Activated naive CD8-positive, alpha-beta T cell treated with anti-CD3 and anti-CD28 coated beads, Interleukin-2, amount 50 U/mL, for 16 hours (primary cell): ENCODE data around the gene PLEKHO2.

ENCODE experiments used
- DNase-seq: peaks from one replicate; pipeline ENCODE4 v3.0.0-alpha.2; 2020; ENCODE audit warnings: low read depth, low spot score

PLEKHO2 gene

DNA sequence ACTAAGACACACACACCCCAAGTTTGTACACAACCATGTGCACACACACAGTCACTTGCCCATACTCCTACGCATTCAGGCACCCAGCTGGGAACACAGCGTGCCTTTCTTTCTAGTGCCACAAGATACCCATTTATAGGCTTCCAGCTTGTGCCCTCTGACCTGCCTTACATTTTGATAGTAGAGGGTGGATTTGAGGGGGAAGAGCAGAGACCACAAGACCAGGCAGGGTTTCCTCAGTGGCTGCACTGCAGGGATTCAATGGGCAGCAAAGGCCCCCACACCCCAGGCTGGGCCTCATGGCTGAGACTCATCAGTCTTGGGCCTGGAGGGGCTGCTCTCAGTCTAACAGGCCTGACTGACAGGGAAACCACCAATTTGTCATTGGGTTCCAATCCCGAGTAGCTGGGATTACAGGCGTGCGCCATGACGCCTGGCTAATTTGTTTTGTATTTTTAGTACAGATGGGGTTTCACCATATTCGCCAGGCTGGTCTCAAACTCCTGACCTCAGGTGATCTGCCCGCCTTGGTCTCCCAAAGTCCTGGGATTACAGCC is 51.2 kb downstream of the PLEKHO2 start:
- DNase-seq = no peak

- peak; percentile 93 for DNase-seq
Observed at GRCh38 chr15:64893481-64894394, 52.0 kb downstream of the PLEKHO2 start.

GRCh38 chr15:64894395-64895056 is 52.8 kb downstream of the PLEKHO2 start:
- no peak for DNase-seq

- no peak for DNase-seq
Observed at GRCh38 chr15:64895285-64896065, 53.8 kb downstream of the PLEKHO2 start.

GRCh38 chr15:64896371-64897069 is 54.8 kb downstream of the PLEKHO2 start:
- no peak for DNase-seq

DNA sequence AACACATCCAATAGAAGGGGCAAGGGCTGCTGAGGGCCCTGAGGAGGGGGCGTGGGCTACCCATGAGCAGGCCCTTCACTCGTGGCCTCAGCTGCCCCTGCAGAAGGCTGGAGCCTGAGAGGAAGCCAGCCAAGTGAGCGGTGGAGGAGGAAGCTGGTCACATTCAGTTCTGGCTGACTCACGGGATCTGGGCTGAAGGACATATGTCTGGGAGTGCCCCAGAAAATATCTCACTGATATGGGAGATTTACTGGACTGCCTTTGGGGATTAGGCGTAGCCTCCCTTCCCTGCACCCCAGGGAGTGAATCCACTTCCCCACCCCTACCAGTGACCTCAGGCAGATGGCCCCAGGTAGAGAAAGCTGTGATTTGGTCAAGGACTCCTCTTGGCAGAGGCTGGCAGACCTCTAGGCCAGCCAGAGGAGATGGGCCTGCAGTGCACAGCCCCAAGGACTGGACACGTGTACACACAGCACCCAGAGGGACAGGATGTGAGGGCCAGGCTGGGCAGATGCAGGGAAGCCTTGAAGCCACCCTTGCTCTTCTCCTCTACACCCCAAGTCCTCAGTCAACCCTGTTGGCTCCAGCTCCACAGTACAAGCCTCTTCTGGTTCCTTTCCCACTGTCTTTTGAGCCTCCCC is 55.8 kb downstream of the PLEKHO2 start:
- DNase-seq = no peak

DNA sequence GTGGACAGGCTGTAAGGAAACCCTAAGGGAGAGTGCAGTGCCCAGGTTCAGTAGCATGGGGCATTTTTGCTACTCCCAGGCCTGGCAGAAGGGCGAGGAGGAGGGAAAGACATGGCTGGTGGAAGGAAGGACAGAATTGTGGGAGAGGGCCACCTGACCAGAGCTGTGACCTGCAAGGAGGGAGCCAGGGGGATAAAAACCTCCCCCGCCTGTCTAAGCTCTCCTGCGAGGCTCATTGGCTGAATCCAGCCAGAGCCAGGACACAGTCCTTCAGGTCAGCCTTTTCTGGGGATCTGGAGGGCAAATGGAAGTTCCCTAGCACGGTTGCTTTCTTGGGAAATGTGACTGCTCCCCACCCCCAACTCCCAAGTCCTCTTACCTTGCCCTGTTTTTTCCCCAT is 56.7 kb downstream of the PLEKHO2 start:
- DNase-seq = no peak

DNA sequence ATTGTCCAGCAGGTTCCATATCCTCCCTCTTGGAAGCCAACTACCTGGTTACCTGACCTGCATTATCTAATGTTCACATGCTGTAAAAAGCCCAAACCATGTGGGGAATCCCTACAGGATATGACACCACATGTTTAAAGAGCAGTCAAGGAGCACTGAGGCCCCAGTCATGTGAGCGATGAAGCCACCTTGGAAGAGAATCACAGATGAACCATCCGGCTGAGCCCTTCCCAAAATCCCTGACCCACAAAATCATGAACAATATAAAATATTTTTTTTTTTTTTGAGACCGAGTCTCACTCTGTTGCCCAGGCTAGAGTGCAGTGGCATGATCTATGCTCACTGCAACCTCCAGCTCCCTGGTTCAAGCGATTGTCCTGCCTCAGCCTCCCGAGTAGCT is 59.4 kb downstream of the PLEKHO2 start:
- DNase-seq = no peak

DNA sequence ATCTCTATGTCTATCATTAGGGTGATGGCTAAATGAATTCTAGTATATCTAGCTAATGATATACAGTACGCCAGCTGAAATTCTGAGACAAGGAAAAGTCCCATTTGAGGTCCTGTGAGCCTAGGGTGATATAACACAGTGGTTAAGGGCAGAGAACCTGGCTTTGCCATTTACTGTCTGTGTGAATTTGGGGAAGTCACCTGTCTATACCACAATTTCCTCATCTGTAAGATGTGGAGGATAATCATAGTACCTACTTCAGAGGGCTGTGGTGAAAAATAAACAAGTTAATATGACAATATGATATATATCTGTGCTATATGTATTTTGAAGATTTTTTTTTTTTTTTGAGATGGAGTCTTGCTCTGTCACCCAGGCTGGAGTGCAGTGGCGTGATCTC is 60.2 kb downstream of the PLEKHO2 start:
- no peak for DNase-seq

- DNase-seq = no peak
Observed at GRCh38 chr15:64902863-64903262, 61.1 kb downstream of the PLEKHO2 start.

GRCh38 chr15:64903326-64903950 is 61.7 kb downstream of the PLEKHO2 start:
- no peak for DNase-seq

GRCh38 chr15:64904189-64904588 is 62.5 kb downstream of the PLEKHO2 start:
- DNase-seq = no peak

DNA sequence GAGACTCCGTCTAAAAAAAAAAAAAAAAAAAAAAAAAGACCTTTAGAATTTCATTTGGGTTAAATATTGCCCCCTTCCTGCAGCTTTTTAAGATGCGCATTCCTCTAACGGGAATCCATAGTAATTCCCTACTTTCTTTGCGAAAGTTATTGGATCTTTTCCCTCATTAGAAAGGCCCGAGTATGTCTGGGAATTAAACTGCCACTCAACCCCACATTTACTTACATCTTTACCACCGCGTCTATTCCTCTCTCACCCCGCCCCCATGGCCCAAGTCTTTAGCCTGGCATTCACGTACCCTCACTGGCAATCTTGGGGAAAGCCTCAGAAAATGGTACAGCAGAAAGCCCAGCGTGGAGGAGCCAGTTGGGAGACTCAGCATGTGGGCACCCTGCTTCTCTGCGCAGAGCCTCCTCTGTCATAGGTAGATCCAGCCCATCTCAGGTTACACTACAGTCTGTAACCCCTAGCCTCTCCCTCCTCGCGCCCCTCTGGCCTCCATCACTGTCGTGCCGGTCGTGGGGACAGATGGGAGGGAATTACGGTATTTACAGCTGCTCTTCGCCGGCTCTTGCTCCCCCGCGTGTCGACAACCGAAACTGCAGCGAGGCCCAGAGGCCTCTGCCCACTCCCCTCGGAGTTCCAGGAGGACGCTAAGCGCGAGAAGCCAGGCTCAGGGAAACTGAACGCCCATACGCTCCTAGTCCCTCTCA is 63.6 kb downstream of the PLEKHO2 start:
- peak; percentile 54 for DNase-seq

- no peak for DNase-seq
Observed at GRCh38 chr15:64905941-64906340, 64.2 kb downstream of the PLEKHO2 start.

- no peak for DNase-seq
Observed at GRCh38 chr15:64906402-64906801, 64.7 kb downstream of the PLEKHO2 start.

GRCh38 chr15:64907991-64908390 is 66.3 kb downstream of the PLEKHO2 start:
- no peak for DNase-seq

DNA sequence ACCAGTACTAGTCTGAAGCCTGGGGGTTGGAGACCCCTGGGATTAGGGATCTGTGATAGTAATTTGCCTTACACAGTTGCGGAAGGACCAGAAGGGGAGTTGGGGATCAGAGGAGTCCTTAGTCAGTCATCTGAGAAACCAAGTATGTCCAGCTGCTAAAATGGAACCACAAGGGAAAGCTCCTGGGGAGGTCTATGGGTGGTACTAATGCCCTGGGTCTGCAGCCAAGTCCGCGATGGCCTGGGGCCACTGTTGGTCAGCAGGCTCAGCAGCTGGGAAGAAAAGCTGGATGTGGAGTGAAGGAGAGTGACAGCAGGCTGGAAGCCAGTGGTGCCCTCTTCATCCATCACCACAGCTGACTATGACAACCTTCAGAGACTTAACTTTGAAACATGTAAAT is 67.8 kb downstream of the PLEKHO2 start:
- DNase-seq = no peak

DNA sequence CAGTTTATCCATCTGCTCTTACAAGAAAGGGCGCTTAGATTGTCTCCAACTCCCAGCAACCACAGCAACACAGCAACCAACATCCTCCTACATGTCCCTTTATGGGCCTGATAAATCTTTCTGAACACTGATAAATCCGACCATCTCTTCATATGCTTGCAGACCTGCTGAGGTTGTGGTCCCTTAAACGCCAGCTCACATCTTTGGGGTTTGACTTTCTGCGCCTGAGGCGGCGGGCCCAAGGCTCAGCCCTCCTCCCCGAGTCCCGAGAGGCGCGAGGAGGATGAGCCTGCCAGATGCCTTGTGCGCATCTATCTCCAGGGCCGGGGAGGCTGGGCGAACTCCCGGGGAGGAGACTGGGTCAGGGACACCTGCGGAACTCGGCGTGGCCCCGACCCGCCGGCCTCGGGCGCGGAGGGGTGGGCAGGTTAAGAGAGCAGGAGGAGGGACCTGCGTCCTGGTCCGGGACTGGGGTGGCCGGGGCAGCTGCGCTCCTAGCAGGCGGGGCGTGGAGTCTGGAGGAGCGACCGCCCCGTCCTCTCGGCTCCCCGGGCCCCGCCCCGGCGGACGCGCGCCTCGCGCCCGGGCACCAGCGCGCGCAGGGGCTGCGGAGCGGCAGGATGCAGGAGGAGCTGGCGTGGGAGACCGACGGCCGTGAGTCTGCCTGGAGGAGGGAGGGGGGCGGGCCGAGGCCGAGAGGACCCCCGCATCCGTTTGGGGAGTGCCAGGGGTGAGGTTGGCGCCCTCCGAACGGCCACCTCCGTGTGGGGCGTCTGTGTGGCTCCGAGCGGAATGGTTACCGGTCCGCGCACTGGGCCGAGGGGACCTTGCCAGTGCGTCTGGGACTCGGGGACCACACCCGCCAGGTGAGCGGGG is 69.8 kb downstream of the PLEKHO2 start, which contains the start of gene ANKDD1A:
ANKDD1A (plus strand) TSS at position 592 of the 876 bp plus-strand sequence; CDS start at position 621, 29 bp downstream.
- no peak for DNase-seq
